IPS DF 4.7 (cell line): Measurements from ENCODE around the gene FGF19.

ENCODE experiments used
- DNase-seq: peaks from one replicate; pipeline ENCODE4 v3.0.0-alpha.2; 2013; ENCODE audit warnings: low spot score; ENCODE audit errors: extremely low read depth

Gene FGF19

DNA sequence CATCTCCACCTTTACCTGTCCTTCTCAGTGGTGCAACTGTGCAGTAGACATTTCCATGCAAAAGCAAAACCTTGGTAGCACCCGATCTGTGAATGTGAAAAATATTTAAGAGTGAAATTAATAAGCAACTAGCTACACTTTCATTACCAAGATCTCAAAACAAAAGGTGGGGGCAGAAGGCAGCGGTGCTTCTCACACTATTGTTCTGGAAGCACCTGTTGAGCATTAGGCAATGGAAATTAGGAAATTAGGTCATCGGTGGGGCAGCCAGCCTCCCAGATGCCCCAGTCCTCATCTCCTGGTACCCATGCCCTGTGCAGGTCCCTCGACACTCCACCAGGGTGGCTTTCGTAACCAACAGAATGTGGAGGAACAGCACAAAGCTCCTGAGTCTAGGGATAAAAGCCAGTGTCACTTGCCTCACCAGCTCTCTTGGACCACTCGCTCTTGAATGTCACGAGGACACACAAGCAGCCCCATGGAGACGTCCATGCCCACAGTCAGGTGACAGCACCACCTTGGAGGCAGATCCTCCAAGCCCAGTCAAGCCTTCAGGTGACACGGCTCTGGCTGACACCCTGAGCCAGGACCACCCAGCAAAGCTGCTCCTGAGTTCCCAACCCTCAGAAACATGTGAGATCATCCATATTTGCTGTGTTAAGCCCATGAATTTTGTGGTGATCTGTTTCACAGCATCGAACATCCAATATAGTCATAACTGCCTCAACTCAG lies 31.9 kb downstream of the FGF19 start:
- no peak for DNase-seq

DNA sequence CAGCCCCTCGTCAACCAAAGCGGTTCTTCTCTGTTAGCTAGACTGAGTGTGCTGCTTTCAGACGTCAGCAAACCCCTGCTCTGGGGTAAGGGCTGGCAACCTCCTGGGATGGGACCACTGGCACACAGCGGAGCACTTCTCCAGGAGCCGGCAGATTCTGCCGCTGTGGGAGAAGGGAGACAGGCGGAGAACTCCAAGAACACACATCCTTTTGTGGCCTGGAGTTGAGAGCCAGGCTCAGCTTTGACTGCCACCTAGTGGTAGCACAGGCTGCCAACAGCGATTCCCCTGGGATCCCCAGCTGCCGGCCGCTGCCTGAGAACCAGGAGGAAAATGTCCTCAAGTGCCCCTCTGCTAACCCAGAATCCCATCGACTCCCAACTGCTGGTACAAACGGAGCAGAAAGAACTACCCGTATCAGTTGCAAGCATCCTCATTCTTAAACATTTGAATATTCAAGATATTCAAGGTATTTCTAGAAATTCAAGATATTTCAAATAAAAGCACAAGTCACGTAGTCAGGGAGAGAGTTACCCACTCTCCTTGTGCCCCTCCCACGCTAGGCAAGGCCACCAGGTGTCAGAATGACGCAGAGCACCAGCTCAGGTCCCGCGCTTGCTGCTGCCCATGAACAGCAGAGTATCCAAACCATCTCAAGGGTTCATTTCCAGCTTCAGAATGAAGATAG lies 33.5 kb downstream of the FGF19 start:
- DNase-seq, result peak; percentile 66

DNA sequence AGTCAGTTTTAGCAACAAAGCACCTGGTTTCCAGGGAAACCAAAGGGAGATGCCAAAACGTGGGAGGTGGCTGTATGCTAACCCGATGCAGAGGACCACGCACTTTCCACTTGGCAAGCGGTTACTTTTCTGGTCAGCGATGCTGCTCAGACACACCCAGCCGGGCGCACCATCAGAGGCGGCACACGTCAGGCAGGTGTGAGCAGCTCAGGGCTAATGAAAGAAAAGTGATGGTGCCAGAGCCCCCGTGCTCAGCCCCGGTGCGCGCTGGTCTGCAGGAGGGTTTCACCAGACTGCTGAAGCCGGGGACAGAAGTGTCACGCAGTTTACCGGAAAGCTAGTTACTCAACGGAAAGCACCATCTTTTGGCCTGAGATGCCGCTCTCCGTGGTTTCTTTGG lies 34.3 kb downstream of the FGF19 start:
- DNase-seq, result no peak

DNA sequence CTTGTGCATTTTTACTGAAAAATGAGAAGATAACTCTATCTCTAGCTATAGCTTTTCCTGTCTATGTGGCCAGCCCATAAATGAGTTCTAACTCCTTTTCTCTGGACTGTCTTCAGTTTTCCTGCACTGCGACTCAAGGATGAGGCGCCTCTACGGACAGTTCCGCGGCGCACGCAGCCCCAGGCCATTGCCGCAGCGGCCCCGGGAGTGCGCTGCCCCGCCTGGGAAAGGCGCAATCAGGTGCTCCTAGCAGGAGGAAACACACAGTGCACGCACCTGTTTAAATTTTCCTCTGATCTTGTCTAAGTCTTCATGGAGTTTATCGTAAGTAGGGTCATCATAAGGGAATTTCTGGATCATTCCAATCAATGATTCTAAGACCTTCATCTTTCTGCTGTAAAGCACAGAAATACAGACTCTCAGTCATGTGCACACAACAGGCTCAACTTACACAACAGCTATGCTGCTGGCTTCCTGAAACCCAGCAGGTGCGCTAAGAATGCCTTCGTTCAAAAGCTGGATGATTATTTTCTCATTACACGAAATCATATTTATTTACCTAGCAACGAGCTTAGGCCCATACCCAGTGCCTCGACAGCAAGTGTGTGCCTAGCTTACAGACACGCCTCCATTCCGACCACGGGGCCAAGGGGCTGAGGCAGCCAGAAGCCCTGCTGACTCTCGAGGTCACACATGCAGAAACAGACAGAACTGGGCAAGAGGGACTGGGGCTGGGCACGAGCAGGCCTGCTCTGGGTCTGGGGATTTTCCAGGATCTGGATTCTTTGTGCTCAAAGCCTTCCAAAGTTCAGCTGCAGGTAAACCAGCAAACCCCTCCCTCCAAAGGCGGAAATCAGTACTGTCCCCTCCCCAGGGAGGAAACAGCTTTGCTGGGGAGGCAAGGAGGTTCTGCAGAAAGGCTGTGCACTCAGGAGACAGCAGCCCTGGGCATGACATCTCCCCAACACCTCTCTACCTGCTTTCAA lies 35.9 kb downstream of the FGF19 start:
- no peak for DNase-seq

DNA sequence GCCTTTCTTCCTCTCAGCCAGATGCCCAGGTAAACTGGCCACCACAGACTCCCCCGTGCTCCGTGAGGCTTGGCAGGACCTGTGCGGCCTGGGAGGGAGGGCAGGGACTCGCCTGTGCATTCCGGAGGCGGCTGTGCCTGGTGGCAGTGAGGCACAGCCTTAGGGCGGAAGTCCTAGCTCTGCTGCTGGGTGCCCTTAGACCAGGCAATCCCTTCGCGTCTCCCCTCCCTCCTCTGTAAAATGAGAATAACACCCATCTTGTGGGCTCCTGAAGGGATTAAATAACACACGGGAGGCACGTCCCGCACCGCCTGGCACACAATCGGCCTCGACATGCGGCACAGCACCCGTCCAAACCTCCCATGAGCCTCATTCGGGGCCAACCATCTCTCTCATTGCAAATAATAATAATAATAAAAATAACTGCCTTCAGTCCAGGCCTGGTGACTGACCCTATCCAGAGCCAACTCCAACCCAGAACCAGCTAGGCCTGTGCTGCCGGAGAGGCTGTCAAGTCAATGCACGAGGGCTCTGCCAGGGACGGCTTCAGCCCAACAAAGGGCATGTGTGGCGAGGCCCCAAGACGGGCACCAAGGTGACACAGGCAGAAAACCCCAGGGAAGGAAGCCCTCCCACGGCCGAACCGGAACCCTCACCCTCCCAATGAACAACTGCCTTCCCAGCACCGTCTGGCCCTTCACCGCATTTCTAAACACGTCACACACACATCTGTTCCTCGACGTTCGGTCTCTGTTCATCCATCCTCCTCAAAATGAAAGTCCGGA lies 36.9 kb downstream of the FGF19 start:
- DNase-seq, result no peak

DNA sequence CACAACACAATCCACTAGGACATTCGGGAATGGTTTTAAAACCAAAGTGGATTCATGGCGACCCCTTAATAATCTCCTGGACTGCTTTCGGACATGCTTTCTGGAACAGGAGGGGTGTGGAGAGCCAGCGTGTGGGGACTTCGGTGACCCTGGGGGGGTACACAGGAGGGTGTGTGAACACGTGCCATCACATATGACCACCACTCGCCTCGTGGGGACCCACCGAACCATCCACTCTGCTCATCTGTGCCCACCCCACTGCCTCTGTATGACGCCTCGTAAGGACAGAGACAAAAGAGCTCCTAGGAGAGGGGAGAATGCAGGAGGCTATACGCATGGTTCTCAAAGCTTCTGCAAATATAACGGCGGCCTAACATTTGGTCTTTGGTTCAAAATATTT lies 37.6 kb downstream of the FGF19 start:
- no peak for DNase-seq

DNA sequence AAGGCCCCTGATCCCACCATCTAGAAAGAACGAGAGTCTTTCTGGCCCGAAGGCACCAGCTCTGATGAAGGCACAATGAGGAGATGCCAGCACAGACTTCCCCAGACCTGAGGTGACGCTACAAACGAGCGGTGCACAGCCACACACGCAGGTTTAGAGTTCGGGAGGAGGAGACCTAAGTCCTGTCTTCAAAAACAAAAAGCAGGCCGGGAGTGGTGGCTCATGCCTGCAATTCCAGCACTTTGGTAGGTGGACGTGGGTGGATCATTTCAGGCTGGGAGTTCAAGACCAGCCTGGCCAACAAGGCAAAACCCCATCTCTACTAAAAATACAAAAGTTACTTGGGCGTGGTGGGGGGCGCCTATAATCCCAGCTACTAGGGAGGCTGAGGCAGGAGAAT lies 38.2 kb downstream of the FGF19 start:
- no peak for DNase-seq

DNA sequence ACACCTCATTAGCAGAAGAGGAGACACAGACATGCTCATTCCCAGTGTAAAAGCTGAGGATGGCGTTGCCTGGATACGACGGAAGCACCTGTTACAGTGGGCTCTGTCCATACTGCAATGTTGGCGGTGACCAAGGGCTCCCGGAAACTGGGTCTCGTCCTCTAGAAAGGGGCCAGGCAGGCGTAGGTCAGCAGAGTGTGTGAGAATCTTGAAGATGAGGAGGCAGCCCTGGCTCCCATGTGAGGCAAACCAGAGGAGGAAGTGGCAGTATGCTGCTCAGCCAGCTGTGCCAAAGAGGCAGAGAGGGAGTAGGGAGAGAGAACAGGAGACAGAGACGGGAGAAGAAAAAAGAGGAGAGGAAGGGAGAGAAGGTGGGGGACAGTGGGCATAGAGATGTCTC lies 38.9 kb downstream of the FGF19 start:
- DNase-seq, result no peak

DNA sequence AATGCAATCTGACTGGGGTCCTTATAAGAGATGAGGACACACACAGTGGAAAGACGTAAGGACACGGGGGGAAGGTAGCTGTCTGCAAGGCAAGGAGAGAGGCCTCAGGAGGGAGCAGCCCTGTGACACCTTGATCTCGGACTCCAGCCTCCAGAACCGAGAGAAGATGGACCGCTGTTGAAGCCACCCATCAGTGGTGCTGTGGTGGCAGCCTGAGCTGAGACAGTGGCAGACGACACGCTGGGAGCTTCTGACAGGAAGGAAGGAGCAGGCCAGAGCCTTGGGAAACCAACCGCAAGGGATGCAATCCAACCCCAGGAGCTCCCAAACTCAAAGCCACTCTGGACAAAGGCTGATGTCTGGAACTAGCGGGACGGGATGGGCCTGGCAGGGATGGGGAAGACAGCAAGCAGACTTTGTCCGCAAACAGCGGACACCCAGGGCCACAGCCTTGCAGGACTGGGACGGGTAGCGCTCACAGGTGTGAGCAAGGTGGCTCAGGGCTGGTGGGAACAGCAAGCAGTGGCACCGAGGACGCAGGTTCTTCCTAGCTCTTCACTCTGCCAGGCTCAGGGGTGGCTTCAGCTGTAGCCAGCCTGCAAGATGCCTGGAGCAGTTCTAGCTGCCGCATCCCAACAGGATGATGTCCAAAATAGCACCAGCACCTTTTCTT lies 39.6 kb downstream of the FGF19 start:
- no peak for DNase-seq

DNA sequence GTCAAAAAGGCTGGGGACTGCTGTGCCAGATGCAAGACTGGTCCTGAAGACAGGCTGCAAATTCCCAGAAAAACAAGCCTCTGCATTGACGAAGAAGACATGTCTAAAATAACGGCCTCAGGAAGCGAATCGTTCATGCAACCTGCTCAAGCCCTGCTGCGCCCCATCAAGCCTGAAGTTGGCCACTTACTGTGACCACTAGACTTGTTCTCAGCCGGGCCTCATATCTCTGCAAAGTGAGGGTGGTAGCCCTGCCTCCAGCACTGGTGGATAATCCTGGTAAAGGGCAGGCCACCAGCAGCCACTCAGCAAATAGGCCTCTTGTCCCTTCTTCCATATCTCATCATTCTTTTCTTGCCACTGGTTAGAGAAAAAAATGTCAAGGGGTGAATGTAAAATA lies 40.5 kb downstream of the FGF19 start:
- DNase-seq, result no peak

DNA sequence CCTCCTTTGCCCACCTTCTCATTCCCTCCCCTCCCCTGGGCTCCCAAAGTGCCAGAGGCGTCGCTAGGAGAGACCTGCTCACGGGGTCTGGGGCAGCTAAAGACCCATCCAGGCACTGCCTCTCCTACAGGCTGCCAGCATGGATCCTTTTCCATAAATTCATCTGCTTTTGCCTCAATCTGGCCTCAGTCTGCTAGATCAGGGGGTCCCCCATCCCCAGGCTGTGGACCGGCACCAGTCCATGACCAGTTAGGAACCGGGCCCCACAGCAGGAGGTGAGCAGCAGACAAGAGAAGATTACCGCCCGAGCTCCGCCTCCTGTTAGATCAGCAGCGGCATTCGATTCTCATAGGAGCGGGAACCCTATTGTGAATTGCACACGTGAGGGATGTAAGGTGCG lies 41.0 kb downstream of the FGF19 start:
- no peak for DNase-seq

DNA sequence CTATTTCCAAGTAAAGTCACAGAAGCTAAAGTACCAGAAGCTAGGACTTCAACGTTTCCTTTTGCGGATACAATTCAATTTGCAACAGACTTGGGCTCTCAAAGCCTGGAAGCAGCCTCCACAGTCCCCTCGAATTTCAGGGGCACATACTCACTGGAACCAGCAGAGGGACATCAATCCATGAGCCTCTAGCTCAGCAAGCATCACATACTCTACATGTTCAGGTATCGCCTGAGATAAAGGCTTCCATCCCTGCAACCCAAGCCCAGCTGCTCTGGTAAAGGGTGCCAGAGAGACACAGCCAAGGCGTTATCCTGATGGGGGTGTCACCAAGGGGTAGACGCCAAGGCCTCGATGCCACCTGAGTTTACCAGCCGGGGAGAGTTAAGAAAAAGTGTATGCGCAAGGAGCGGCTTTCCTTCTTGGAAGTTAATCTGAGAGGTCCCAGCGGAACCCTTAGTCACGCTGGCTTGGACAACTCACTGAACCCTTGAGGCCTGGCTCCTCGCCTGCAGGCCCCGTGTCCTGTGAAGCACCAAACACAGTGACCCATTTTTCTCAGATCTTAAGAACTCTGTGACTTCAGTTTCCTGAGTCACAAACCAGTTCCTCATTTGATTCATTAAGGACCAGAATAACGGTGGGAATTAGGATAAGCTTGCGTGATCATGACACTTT lies 41.7 kb downstream of the FGF19 start:
- DNase-seq, result no peak

DNA sequence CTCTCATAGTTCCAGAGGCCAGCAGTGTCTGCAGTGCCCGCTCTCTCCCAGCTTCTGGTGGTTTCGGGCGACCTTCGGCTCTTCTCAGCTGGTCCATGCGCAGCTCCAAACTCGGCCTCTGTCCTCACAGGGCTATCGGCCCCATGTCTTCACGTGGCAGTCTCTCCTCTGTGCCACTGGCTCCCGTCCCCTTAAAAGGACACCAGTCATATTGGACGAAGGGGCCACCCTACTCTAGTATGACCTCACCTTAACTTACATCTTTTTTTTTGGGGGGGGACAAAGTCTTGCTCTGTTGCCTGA lies 42.5 kb downstream of the FGF19 start:
- no peak for DNase-seq

DNA sequence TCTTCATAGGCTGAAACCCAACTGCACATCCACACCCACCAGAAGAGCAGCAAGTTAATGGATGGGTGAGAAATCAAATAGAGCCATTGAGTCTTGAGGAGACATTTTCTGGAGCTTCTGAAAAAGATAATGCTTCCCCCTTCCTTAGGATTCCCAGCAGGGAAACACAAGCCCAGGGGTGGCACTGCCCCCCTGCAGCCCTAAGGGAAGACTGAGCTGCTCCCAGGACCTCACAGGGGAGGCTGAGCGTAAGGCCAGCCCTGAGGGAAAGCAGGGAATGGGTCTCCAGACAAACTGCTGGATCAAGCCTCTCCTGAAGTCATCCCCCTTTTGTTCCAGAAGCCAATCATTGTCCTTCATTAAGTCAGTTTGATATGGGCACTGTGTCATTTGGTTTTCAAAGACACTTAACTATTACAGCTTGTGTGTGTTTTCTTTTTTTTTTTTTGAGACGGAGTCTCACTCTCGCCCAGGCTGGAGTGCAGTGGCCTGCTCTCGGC lies 43.8 kb downstream of the FGF19 start:
- DNase-seq, result no peak

DNA sequence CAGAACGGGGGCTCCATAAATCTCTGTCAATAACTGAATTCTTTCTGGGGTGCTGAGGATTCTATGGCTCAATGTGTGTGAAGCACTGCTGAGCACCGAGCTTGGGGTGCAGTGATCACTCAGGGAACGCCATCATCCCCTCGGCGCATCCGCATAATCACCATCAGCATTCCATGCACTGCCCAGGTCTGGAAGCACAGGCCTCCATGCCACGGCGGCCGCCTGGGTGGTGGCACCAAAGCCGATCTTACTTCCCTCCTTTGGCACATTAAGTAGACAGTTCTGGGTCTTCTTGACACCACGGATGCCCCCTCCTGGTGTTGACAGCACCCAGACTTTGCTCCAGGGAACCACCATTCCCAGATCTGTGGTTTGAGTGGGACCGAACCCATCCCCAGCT lies 44.2 kb downstream of the FGF19 start:
- DNase-seq, result no peak

DNA sequence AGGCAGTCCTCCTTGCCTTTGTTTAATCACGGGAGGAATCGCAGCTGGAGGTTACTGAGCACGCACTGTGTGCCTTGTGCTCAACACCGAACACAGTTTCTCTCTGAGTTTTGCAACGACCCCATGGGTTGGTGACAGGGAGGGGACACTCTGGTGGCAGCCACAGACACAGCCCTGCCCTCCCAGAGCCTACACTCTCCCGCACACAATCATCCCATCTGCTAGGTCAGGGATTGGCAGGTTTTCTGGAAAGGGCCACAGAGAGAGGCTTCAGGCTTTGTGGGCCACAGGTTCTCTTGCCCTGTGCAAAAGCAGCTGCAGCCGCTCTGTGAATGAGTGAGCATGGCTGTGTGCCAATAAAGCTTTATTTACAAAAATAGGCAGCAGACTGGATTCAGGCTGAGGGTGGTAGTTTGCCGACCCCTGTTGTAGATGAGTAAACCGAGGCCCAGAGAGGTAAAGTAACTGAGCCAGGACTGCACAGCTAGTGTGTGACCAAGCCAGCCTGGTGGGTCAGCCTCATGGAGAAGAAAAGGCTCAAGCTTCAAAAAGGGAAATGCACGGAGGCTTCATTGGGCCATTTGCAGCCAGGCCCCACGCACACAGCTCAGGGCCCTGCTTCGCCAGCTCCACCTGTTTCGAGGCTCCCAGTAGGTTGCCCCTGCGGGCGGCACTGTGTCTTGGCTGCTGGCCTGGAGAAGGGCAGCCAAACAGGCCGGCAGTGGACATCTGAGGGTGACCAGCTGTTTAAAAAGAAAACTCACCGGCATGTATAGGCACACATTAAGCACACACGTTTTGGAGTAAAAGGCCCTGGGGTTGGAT lies 45.0 kb downstream of the FGF19 start:
- no peak for DNase-seq

DNA sequence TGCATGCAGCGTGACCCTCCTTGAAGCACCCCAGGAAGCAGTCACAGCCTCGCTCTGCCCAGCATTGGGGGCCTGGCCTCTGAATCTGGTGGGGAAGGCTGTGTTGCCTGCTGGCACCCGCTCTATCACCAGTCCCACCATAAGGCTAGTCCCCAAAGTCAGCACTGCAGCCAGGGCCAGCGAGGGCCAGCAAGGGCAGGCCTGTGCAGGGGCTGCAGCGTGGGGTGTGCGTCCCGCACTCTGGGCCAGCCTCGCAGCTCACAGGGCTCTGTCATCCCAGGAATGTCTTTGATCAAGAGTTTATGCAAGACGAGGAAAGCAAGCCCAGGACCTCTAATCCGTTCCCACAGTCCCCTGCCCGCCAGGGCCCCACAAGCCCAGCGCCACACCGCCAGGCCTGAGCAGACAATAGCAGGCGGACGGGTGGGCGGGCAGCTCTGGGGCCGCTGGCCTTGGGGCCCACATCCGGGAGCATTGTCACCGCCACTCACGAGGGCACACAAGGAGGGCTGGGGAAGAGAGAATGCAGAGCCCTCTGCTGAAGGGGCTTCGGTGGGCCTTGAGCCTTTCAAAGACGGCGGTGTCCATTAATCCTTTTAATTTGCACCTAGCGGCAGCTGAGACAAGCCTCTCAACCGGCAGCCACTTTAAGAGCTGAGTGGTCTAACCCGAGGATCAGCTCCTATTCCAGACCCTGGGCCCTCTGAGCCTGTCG lies 45.8 kb downstream of the FGF19 start:
- no peak for DNase-seq

DNA sequence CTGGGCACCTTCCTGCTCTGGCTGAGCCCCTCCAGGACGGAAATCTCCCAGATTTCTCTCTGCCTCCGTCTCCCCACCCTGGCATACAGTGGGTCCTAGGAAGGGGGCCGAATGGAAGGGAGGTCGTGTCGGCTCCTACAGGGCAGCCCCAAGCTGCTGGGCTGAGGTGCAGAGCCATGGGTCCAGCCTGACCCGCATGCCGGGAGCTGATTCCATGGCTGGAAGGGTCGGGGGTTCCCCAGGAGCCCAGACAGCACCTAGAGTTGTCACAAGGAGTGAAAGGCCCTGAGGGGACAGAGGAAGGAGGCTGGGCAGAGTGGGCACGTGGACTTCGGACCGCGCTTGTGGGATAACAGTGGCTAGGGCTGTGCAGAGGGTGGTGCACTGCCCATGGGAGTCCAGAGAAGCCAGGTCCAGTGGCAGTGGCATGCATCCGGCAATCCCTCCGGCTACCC lies 46.3 kb downstream of the FGF19 start:
- no peak for DNase-seq
